WTC11 (cell line): ENCODE measurements around the gene IQGAP2.

ENCODE experiments used
- CREB1 ChIP-seq: sonication (generic); formaldehyde crosslinking; IDR thresholded peaks from 2 replicates; pipeline ENCODE4 v1.8.0; 2023; ENCODE audit warnings: mild to moderate bottlenecking, missing genetic modification reagents
- CTCF ChIP-seq: fragments of 200-600 bp; IDR thresholded peaks from 2 replicates; pipeline ENCODE4 v1.8.0; 2022; ENCODE audit warnings: antibody characterized with exemption
- ESRRA ChIP-seq: sonication (generic); formaldehyde crosslinking; IDR thresholded peaks from 2 replicates; pipeline ENCODE4 v1.8.1; 2022; ENCODE audit warnings: mild to moderate bottlenecking, missing genetic modification reagents, borderline replicate concordance
- IRF2 ChIP-seq: sonication (generic); formaldehyde crosslinking; IDR thresholded peaks from 2 replicates; pipeline ENCODE4 v1.8.0; 2022; ENCODE audit warnings: low read depth, missing genetic modification reagents, borderline replicate concordance
- TF ChIP-seq, protein P1 (sequence below): sonication (generic); formaldehyde crosslinking; IDR thresholded peaks from 2 replicates; pipeline ENCODE4 v1.8.0; 2023; ENCODE audit warnings: missing genetic modification reagents
- TF ChIP-seq, protein P2 (sequence below): sonication (generic); formaldehyde crosslinking; conservative IDR thresholded peaks from 2 replicates; pipeline ENCODE4 v1.8.1; 2022; ENCODE audit warnings: mild to moderate bottlenecking, missing genetic modification reagents
- TF ChIP-seq, protein P3 (sequence below): sonication (generic); formaldehyde crosslinking; IDR thresholded peaks from 2 replicates; pipeline ENCODE4 v1.8.1; 2023; ENCODE audit warnings: mild to moderate bottlenecking, missing genetic modification reagents, moderate library complexity

GRCh38 chr5:76615759-76616158 lies 212.7 kb downstream of the IQGAP2 start:
- TF ChIP-seq, protein P1, sequence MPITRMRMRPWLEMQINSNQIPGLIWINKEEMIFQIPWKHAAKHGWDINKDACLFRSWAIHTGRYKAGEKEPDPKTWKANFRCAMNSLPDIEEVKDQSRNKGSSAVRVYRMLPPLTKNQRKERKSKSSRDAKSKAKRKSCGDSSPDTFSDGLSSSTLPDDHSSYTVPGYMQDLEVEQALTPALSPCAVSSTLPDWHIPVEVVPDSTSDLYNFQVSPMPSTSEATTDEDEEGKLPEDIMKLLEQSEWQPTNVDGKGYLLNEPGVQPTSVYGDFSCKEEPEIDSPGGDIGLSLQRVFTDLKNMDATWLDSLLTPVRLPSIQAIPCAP, result no peak
- no peak for TF ChIP-seq CTCF
- TF ChIP-seq, protein P2, sequence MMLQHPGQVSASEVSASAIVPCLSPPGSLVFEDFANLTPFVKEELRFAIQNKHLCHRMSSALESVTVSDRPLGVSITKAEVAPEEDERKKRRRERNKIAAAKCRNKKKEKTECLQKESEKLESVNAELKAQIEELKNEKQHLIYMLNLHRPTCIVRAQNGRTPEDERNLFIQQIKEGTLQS, result no peak
- no peak for TF ChIP-seq ESRRA (CRISPR knock-in tag)
- TF ChIP-seq IRF2 (CRISPR knock-in tag), result no peak
- TF ChIP-seq CREB1 (CRISPR knock-in tag), result no peak
- TF ChIP-seq, protein P3, sequence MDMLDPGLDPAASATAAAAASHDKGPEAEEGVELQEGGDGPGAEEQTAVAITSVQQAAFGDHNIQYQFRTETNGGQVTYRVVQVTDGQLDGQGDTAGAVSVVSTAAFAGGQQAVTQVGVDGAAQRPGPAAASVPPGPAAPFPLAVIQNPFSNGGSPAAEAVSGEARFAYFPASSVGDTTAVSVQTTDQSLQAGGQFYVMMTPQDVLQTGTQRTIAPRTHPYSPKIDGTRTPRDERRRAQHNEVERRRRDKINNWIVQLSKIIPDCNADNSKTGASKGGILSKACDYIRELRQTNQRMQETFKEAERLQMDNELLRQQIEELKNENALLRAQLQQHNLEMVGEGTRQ (CRISPR knock-in tag), result no peak
